NCI-H82 treated with DMSO at 0.1 percent for 48 hours (cell line): Measurements from ENCODE around the gene SLC29A4.
"Not testable (repeated sequence)": the region's sequence is repeated elsewhere in the genome, so short reads cannot be mapped to it uniquely, and the experiment has no call there.

Experiments used
- DNase-seq: peaks from one replicate; lab custom pipeline; 2025; ENCODE audit not compliant: unreplicated experiment; lab: John Stamatoyannopoulos, UW

Gene SLC29A4

GRCh38 chr7:5282543-5283316 lies at the start of gene SLC29A4:
SLC29A4 (plus strand) TSS chr7:5282943; CDS start chr7:5287817, 4,874 bp downstream.
- no peak for DNase-seq

- no peak for DNase-seq
These were observed 47.6 kb upstream of the SLC29A4 start for GRCh38 chr7:5234852-5235831.

GRCh38 chr7:5237286-5237685 lies 45.5 kb upstream of the SLC29A4 start:
- DNase-seq: no peak

DNA sequence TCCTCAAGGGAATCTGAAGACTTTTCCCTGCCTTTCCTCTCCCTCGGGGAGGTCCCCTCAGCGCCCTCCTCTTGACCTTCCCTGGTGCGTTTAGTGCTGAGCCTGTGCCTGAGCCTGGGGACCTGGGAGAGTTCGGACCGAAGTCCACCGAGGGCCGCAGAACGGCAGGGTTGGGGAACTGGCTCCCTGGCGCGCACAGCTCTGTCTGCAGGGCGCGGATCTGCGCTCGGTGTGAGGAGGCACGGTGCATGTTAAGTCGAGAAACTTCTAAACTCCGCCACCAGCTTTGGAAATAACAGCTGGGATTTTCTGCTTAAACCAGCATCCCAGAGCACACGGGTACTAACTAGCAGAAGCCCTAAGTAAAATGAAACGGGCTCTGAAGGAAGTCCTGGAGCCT lies 44.2 kb upstream of the SLC29A4 start:
- DNase-seq: no peak

DNA sequence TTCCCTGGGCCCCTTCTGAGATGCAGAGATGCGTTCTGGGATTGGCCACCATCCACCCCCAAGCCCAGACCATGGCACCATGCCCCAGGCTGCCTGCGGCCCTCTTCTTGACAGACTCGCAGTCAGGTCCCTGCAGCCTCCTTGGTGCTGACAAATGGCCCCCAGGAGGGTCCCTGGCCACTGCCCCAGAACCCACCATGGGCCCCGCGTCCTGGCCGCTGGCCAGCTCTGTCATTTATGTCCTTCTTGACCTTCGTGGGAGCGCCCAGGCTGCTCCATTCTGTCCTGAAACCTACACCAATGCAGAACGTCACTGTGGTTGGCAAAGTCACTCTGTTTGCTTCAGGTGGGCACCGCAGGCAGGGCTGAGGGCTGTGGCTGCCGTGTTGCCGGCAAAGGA lies 39.5 kb upstream of the SLC29A4 start:
- no peak for DNase-seq

- peak; percentile 88 for DNase-seq
These were observed 34.4 kb upstream of the SLC29A4 start for GRCh38 chr7:5248201-5248885.

DNA sequence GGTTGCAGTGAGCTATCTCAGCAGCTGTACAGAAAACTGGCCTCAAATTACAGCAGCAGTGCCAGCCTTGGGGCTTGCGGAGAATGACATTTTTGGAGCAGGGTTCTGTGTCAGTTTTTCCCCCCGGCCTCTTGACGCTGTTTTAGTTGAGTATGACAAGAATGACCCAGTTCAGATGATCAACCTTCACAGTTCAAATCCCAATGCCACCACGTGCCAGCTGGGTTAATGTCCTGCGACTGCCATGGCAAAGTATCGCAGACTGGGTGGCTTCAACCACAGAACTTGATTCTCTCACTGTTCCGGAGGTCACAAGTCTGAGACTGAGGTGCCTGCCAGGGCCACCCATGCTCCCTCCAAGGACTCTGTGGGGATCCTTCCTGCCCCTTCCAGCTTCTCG lies 32.0 kb upstream of the SLC29A4 start:
- DNase-seq: not testable (repeated sequence)

DNA sequence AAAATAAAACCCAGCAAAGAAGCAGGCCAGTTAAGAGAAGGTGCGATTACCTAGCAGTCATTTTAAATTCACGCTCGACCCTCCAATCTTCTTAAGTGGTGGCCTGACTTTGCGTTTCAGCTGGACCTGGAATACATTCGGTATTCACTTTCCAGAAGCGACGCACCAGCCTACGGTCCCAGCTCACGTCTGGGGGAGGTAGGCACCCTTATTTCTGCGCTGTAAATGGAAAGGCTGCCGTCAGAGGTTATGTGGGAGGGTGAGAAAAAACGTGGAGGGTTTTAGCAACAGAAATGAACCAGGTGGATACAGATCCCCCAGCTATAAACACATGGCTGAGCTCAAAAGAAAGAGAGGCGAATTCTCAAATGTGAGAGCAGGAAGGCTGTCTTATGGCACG lies 29.2 kb upstream of the SLC29A4 start:
- DNase-seq: not testable (repeated sequence)

DNA sequence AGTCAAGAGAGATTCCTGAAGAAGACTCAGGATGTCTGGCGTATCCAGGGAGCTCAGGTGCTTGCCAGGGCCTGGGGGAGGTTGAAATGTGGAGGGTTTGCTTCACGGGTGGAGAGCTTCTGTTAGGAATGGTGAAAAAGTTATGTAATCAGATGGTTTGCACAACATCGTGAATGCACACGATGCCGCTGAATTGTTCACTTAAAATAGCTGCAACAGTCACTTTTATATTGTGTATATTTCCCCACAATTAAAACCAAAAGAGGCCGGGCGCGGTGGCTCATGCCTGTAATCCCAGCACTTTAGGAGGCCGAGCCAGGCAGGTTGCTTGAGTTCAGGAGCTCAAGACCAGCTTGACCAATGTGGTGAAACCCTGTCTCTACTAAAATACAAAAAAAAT lies 28.4 kb upstream of the SLC29A4 start:
- DNase-seq: not testable (repeated sequence)

- DNase-seq: no peak
These were observed 26.9 kb upstream of the SLC29A4 start for GRCh38 chr7:5255832-5256231.

GRCh38 chr7:5260530-5261068 lies 22.1 kb upstream of the SLC29A4 start:
- not testable (repeated sequence) for DNase-seq

DNA sequence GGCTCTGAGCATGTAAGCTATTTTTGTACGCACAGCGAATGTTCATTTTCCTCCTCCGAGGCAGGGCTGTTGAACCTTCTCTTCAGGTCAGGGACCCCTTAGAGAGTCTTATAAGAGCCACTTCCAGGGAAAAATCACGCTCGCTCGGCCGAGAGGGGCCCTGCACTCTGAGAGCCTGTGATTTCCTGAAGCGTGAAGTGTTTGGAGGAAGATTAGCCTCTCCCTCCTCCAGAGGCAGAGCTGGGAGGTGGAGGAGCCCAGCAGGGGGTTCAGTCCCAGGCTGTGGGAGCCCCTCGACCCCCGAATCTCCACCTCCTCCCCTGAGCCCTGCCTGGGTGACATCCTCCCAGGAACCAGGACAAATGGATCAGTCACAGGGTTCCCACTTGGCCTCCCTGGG lies 19.7 kb upstream of the SLC29A4 start:
- DNase-seq: not testable (repeated sequence)

DNA sequence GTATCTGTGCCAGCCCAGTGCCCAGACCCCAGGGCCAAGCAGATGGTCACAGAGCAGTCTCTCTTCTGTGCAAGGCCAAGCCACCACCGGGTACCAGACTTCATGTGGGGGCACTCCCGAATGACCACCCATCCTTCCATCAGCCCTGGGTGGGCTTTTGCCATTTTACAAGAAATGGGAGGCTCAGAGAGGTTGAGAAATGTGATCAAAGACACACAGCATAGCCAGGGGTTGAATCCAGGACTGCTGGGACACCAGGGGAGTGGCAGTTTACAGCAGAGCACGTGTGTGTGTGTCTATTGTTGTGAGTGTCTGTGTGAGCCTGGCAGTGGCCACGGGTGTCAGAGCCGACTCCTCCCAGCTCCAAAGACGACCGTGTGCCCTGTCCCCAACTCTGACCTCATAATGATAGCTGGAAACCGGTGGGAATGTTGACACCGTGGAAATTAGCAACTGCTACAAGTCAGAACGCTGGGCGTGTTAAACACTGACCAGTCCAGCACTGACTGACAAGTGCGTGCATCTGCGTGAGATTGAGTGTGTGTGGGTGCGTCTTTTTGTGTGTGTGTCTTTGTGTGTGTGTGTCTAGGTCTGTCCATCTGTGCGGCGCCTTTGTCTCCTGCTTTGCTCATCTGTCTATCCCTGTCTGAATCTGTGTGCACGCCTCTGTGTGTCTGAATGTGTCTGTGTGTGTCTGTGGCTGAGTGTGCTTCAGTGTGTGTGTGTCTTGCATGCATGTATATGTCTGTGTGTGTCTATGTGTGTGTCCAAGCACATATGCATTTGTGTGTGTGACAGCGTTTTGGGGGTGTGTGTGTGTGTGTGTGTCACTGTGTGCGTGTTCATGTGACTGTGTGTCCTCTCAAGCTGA lies 17.2 kb upstream of the SLC29A4 start:
- no peak for DNase-seq

GRCh38 chr7:5266191-5267028 lies 16.3 kb upstream of the SLC29A4 start:
- no peak for DNase-seq

GRCh38 chr7:5267829-5268228 lies 14.9 kb upstream of the SLC29A4 start:
- not testable (repeated sequence) for DNase-seq

DNA sequence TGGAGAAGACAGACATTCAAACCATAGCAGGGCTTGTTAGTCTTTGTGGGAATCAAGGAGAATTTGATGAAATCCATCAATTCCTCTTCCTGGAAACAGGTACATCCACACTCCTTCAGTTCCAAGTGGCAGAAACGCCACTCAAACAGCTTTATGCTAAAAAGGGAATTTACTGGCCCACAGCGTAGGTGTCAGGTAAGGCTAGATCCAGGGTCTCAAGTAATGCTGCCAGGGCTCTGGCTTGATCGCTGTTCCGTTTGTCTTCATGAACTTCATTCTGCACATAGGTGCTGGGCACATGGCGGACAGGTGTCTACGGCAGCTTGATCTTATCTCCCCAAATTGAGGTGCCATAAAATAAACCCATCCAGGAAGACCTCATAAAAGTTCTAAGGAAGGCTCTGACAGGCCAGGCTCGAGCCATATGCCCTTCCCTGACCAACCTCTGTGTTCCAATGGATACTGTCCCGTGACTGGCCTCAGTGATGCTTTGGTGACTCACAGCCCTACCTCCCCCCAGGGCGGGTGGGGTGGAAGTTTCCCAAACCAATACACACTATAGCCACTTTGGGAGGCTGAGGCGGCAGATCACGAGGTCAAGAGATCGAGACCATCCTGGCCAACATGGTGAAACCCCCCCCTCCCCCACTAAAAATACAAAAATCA lies 12.6 kb upstream of the SLC29A4 start:
- not testable (repeated sequence) for DNase-seq

DNA sequence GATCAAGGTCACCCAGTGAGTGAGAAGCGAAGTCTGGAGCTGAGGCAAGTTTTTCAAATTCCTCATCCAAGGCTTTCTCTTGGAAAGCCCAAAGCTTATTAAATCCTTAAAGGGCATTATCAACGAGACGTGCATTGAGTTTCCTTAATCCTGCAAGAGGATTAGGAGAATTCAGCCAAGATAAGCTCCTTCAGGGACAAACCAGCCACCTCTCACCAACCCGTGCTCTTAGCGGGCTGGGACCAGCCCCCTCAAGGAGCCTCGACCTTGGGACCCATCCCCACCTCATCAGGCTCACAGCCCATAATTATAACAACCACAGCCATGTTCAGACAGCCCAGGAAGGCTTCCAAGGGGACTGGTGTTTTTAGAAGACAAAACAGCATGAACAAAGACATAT lies 12.0 kb upstream of the SLC29A4 start:
- peak; percentile 94 for DNase-seq

DNA sequence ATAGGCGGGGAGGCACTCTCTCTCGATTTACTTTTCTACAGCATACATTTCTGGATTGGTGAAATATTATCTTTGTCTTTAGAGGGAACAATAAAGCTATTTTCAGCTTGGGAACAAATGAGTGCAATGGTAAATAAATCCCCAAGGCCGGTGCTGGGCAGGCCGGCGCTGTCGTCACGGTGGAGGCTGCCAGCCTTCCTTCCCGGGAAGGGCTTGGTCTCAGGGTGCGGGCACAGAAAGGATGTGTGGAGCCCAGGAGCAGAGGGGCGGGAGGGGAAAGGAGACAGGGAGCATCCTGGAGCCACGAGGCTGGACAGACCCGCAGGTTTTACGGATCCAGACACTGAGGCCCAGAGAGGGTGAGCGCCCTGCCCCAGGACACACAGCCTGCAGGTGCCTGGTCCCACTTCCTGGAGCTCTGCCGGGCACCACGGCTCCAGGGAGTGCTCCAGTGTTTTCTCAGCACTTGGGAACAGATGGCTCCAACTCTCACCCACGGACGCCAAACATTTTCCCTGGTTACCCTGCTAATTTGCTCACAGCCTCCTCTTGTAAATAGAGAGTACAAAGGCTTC lies 8.8 kb upstream of the SLC29A4 start:
- DNase-seq: not testable (repeated sequence)
